Lower leg skin (tissue), 3 donors: Measurements from ENCODE around the gene SLC6A18.

ENCODE experiments used
- POLR2A ChIP-seq, 2 donors: fragments of 450-650 bp; IDR thresholded peaks; one replicate each; pipeline ENCODE4 v1.6.1; 2016 to 2017; ENCODE audit warnings: antibody characterized with exemption in 2 of 2, mild to moderate bottlenecking in 1 of 2, moderate library complexity in 1 of 2
- TF ChIP-seq, protein P1 (sequence below), 3 donors: fragments of 450-650 bp; IDR thresholded peaks; one replicate each; pipeline ENCODE4 v1.5.1; 2016; ENCODE audit warnings: antibody characterized with exemption in 3 of 3, mild to moderate bottlenecking in 3 of 3, moderate library complexity in 2 of 3

GRCh38 chr5:1276930-1277329 is 51.7 kb downstream of the SLC6A18 start:
- TF ChIP-seq POLR2A (IDR thresholded peaks at IDR 0.05) = no peak
- TF ChIP-seq, protein P1, sequence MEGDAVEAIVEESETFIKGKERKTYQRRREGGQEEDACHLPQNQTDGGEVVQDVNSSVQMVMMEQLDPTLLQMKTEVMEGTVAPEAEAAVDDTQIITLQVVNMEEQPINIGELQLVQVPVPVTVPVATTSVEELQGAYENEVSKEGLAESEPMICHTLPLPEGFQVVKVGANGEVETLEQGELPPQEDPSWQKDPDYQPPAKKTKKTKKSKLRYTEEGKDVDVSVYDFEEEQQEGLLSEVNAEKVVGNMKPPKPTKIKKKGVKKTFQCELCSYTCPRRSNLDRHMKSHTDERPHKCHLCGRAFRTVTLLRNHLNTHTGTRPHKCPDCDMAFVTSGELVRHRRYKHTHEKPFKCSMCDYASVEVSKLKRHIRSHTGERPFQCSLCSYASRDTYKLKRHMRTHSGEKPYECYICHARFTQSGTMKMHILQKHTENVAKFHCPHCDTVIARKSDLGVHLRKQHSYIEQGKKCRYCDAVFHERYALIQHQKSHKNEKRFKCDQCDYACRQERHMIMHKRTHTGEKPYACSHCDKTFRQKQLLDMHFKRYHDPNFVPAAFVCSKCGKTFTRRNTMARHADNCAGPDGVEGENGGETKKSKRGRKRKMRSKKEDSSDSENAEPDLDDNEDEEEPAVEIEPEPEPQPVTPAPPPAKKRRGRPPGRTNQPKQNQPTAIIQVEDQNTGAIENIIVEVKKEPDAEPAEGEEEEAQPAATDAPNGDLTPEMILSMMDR (IDR thresholded peaks at IDR 0.05) = no peak
